Measurements from ENCODE around the gene GCNT4. TPM values are rescaled to one million over a fixed set of nuclear protein-coding genes. Genes with fewer than 3 reads are reported as not detected.

Gene GCNT4
- polyA plus RNA-seq, 1 donor: 0.09 TPM

GRCh38 chr5:75050415-75050814 lies 1.9 kb downstream of the GCNT4 start:
- DNase-seq: no peak

DNA sequence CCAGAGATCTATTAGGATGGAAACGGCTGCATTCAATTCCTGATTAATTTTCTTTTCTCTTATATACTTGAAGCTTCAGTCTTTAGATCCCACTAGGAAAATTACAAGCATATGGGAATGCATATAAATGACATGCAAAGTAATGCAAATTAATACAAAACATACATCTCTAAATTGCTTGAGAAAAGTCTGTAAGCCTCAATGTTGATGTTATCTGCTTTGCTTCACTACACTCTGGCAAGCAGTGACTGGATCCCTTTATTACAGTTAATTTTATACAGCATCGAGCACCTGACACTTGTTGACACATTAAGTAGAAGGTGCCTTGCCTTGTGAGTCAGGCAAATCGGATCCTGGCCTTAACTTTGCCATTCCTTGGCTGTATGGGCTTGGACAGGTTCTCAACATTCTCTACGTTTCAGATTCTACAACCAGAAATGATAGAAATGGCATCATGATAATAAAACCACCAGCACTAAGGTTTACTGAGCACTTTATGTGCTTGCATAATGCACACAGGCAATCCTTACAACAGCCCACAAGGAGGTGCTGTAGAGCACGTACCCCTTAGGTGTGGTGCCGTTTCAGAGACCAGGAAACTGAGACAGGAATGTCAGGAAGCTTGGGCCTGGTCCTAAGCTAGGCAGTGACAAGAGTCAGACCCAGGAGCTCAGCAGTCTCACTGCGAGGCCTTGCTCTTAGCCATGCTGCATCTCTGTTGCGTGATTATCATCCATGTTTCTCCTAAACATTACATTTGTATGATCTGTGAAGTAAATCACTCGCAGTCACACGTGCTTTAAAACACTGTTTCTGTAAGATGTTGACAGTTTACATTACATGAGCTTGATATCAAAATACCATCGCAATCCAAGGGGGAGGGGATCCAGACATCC lies 2.7 kb downstream of the GCNT4 start:
- no peak for DNase-seq

DNA sequence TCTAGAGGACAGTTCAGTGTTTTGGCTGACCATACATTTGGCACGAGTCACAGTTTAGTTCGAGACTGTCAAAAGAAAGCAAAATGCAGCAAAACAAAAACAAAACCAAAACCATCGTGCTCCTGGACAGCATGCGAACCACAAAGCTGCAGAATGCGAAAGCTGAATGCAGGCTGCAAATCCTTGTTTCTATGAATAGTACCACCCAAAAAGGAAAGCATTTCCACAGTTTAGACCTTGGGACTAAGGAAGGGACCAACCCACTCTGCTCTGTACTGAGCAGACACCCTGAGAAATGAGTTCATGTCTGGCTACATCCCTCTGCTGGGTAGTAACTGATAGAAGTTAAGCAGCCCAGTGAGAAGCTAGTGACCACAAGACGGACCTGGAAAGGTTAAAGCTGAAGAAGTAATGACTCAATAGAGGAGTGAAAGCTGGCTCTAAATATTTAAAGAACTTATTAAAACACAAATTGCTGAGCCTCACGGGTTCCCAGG lies 3.9 kb downstream of the GCNT4 start:
- DNase-seq: no peak

DNA sequence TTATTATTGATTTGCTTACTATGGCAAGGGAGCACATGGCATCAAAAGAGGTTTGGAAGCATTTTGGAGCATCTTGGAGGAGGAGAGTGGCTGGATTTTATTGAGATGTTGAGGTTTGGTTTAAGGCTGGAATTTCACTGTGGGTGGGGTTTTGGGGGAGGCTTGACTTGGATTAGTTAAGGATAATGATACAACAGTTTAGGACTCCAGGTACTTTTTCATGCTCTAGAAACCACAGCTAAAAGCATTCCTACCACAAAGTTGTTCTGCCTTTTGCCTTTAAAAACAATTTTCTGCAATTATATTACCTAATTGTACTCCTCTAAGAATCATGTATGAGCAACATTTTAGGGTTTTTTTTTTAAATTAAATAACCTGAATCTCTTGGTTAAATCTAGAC lies 5.0 kb downstream of the GCNT4 start:
- no peak for DNase-seq

DNA sequence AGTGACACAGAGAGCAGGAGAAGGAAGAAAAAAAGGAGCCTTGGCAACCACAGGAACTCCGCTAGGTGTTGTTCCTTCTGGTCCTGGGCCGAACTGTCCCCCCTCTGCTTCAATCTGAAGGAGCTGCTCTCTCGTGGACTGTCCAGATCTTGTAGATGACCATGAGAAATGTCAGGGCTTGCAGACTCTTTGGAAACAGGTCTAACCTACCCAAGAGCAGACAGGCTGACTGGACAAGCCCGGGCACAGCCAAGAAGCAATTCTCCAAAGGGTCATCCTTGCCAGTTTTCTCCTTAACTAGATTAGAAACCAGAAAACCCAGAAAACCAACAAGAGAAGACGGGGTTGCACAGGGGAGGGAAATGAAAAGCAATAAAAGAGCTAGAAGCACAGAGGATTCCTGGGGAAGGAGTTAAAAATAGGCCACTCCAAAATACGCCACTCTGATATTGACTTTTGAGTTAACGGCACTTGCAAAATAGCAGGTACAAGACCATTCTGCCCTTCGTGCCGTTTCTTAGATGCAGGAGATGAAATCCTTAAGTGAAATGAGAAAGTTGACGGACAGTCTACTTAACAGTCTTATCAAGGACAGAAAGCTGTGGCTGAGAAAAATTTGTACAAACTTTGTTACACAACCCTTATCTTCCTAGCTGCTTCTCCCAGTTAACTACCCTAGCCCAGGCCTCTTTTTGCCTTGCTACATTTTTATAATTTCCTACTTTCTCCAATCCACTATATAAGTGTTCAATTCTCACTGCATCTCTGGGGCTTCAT lies 5.8 kb downstream of the GCNT4 start:
- no peak for DNase-seq

GRCh38 chr5:75045071-75045470 lies 7.3 kb downstream of the GCNT4 start:
- DNase-seq: no peak

DNA sequence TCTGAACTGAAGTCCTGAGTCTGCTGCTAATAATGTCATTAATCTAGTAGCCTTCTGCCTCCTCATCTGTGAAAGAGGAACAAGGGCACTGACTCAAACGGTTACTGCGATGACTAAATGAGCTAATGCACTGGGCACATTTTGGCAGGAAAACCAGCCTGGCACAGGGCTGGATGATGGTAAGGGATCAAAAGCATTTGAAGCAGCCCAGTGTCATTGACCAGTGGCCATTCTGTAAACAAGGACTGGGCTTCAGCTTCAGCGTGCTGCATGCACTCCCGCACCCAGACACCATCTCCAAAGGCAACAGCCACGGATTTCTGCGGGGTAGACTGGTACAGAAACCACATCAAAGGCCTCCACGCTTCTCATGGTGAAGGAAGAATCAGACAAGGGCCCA lies 8.0 kb downstream of the GCNT4 start:
- no peak for DNase-seq

DNA sequence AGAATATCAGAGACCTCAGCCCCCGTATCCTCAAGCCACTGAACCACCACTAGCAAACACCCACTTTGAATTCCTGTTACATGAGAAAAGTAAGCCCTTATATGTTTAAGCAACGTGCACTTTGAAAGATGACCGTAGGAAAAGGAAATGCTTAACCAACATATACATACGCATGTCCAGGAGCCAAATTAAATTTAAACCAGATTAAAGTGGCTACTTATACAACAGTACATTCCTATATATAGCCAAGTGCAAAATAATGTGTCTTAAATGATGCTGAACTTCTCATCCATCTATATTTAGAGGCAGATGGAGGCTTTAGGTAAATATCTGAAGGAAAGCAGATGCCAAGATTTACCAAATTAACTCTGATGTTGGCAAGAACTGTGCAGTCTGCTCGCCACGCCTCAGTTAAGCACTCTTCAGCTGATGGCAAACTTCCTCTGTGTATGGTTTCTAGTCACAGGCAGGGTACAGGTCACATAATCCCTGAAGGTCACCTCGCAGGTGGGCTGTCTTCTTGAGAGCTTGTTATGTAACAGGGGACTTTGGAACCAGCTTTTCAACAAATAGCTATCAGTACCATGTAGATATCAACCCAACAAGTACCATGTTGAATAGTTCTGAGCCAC lies 8.6 kb downstream of the GCNT4 start:
- no peak for DNase-seq

DNA sequence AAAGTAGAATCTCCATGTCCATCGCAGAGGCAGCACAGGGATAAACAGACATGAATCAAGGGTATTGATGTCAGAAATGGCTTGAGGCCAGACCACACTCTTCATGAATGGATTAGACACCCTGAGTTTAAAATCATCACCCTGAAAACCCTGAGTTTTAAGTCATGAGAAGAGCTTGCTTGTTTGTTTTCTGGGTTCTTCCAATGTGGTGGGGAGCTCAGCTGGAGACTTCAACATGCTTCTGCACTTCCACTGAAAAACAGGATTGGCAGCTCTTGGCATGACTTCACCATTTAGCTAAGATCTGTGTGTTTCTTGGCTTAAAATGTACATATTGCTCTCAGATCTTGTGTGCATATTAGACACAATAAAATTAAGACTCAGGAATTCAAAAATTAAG lies 9.8 kb downstream of the GCNT4 start:
- DNase-seq: no peak

DNA sequence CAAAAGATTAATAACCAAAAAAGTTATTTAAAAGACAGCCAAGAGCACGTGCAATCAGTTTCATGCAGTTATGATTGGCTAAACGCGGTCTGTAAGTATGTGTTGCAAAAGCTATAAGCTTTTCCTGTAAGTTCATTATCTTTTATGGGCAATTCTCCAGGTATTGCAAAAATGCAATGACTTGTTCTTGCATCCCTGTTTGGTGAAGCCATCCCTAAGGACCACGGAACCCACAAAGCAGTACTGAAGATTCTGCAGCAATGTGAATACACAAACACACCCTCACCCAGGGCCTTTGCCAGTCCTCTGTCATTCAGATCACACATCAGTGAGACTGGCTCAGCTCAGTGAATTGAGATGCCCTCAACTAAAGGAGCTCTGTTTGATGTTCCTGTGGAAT lies 11.4 kb downstream of the GCNT4 start:
- no peak for DNase-seq

DNA sequence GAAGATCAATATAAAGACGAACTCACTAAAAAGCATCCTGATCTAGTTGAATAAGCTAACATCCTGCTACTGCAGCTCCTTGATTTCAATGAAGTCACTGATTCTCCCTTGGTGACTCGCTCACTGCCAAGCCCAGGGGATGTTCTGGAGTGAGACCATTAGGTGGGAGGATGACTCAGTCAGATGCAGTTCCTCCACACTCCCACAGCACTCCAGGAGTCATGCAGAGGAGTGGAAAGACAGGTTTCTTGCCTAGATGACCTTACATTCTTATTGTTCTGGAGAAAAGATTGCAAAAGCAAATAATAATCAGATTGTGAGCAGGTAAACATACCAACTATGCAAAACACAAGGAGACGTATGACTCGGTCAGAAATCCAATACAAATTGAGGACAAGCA lies 15.3 kb downstream of the GCNT4 start:
- no peak for DNase-seq

DNA sequence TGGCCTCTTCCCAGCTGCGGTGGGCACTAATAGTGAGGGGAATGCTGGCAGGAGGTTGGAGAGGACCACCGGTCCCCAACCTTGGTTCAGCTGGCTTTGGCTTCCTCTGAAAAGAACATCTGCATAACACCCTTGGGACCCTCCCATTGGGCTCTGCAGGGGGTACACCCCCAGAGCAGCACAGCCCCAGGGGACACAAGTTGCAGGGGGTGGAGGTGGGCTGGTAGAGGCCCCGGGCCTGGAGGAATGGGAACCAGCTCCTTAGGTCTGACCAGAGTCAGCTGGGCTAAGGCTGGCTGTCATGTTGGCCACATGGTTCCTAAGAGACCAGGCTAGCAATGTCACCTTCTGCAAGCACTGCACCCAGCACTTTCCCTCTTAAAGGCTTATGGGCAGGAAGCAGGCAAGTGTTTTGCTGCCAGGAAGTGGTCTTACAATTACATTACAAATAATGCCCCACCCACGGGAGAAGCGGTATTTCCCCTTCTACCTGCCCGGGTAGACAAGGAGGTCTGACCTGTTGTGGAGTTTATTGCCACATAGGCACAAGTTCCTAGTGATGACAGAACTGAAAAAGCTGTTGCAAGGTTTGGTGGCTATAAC lies 18.1 kb downstream of the GCNT4 start:
- no peak for DNase-seq

DNA sequence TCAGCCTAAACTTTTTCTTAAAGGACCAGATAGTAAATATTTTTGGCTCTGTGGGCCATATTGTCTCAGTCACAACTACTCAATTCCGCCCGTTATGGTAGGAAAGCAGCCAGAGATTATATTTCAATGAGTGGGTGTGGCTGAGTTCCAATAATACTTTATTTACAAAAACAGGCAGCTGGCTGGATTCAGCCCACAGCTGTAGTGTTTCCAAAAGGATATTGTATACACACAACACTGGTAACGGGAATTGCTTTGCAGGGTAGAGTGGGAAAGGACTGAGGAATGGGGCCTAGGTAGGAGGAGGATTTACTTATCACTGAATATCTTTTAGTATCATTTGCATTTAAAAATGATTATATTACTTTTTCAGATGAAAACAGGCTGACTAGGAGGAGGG lies 21.0 kb downstream of the GCNT4 start:
- DNase-seq: no peak

DNA sequence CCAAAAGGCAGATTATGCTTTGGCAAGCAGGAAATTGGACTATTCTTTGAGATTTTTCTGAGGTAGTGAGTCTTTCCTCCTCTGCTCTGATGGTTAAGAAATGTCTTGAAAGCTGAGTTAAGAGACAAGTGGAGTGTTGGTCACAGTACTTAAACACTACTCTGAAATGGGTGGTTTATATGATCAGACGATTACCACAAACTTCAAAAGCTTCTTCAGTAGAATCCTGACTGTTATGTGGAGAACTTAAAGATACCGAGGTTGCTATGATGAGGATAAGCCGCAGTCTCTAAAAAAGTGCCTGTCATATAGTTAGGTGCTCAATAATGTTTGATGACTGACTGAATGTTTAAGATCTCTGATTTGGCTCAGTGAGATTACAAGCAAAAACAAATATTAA lies 24.3 kb downstream of the GCNT4 start:
- DNase-seq: no peak

DNA sequence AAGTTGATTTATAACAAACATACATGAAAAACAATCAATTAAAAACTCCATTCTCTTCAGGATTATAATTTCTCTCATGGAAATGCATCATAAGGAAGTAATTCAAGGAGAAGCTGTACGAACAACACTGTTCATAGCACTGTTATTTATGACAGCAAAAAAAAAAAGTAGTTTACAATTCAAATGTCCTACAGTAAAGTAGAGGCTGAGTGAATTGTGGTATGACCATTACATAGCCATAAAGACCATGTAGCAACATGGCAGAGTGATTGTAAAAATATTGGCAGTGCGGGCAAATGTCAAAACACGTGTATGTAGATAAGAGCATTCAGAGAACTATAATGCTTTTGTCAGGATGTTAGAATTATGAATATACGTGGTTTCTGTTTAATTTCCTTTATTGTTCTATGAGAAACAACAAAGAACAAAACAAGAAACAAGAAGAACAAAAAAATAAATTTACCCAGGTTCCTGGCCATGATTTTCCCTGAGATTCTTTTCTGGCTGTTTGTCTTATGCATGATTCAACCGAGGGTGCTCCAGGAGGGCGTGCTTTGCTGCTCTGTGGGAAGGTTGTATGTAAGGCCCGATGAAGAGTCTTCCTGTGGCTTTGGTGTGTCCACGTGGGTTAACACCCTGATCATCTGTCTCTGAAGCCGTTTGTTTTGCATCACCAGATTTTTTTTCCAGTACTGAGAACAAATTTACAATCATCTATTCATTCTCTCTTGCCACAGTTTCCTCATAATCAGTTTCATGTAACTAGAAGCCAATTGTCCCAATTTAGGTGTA lies 28.8 kb downstream of the GCNT4 start:
- no peak for DNase-seq

- no peak for DNase-seq
Observed at GRCh38 chr5:75021800-75022199, 30.6 kb downstream of the GCNT4 start.

- DNase-seq: no peak
Observed at GRCh38 chr5:75021219-75021618, 31.1 kb downstream of the GCNT4 start.

DNA sequence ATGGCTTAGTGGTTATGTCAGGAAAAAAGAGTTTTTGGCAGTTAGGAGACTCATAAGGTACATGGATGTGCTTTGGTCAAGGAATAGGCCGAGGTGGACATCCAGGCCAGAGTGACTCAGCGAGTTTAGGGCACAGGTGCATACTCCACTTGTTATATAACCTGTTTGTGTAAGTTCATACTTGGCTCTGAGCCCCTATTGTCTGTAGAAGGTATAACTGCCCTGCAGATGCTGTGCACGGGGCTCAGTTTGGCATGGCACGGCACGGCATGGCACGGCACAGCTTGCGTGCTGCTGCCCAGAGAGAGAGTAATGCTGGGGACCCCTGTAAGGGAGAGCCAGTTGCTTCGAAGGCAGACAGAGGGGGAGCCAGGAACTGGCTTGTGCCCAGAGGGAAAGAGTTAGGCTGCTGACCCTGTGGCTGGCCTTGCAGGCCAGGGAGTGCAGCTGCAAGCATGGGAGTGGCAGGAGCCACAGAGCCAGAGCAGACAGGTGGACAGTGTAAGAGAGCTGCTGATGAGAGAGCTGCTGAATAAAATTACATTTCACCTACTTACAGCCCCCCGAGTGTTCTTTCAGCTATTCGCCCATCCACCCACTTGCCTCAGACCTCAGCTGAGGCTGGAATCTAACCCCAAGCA lies 32.2 kb downstream of the GCNT4 start:
- no peak for DNase-seq

- no peak for DNase-seq
Observed at GRCh38 chr5:75018805-75019587, 33.4 kb downstream of the GCNT4 start.

DNA sequence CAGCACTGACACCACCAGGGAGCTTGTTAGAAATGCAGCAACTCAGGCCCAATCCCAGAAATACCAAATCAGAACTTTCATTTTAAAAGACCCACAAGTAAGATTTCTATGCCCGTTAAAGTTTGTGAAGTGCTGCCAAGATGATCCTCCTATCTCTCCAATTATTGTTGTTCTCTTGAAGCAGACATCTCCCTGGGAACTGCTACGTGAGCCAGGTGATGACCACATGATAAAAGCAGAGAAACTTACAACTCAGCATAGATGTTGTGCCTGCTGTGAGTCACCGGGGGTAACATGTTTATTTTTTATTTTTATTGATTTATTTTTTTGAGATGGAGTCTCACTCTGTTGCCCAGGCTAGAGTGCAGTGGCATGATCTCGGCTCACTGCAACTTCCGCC lies 34.4 kb downstream of the GCNT4 start:
- no peak for DNase-seq

DNA sequence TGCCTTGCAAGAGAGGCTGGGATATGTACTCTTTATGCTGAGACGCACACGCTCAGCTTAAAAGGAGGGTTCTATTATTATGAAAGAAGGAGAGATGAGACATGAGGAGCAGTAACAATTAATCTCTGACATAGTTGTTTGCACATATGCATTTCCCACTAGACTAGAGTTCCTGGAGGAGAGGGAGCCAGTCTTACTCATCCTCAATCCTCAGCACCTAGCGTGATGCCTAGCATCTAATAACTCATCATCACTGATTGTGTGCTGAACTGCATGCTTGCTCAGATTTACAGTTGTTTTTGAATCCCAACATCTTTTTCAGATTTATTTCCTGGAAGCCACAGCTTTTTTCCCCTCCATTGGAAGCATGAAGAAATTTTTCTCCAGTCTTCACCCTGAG lies 35.5 kb downstream of the GCNT4 start:
- DNase-seq: no peak

All from hindlimb muscle (tissue), 1 donor.